H9 (cell line): Measurements from ENCODE around the gene SIGLEC5. TPM values are rescaled to one million over a fixed set of nuclear protein-coding genes. Genes with fewer than 3 reads are reported as not detected.

Experiments
- DNase-seq: peaks from one replicate; pipeline ENCODE4 v3.0.0-alpha.2; 2017
- H2AFZ ChIP-seq: one replicate; pipeline ENCODE4 v1.6.1; 2013; ENCODE audit warnings: mild to moderate bottlenecking, low read length, control low read depth, moderate library complexity
- H2AK5ac ChIP-seq: 2 replicates; pipeline ENCODE4 v1.6.1; 2013; ENCODE audit warnings: low read length, control low read depth, mixed read lengths; ENCODE audit not compliant: insufficient read length
- H2BK120ac ChIP-seq: one replicate; pipeline ENCODE4 v1.6.1; 2013; ENCODE audit warnings: low read depth, mild to moderate bottlenecking, low read length, control low read depth, inconsistent platforms; ENCODE audit not compliant: poor library complexity, severe bottlenecking
- H2BK12ac ChIP-seq: 2 replicates; pipeline ENCODE4 v1.6.1; 2013; ENCODE audit warnings: low read length, control low read depth, mixed read lengths, low read depth; ENCODE audit not compliant: insufficient read length
- H2BK15ac ChIP-seq: 2 replicates; pipeline ENCODE4 v1.6.1; 2013; ENCODE audit warnings: low read depth, low read length, control low read depth
- H2BK20ac ChIP-seq: one replicate; pipeline ENCODE4 v1.6.1; 2013; ENCODE audit warnings: low read depth, mild to moderate bottlenecking, low read length, control low read depth, inconsistent platforms; ENCODE audit not compliant: poor library complexity, severe bottlenecking
- H2BK5ac ChIP-seq: 2 replicates; pipeline ENCODE4 v1.6.1; 2013; ENCODE audit warnings: low read length, control low read depth, mixed read lengths; ENCODE audit not compliant: insufficient read length
- H3K14ac ChIP-seq: 2 replicates; pipeline ENCODE4 v1.6.1; 2013; ENCODE audit warnings: low read length, control low read depth; ENCODE audit not compliant: insufficient read depth
- H3K18ac ChIP-seq: 2 replicates; pipeline ENCODE4 v1.6.1; 2013; ENCODE audit warnings: low read depth, mild to moderate bottlenecking, mixed read lengths, low read length, control low read depth; ENCODE audit not compliant: insufficient read length
- H3K23ac ChIP-seq: 2 replicates; pipeline ENCODE4 v1.6.1; 2013; ENCODE audit warnings: low read length, control low read depth, mixed read lengths, low read depth; ENCODE audit not compliant: insufficient read length
- H3K23me2 ChIP-seq: 2 replicates; pipeline ENCODE4 v1.6.1; 2013; ENCODE audit warnings: low read depth, mild to moderate bottlenecking, mixed read lengths, low read length, control low read depth; ENCODE audit not compliant: insufficient read length, poor library complexity, severe bottlenecking
- H3K27ac ChIP-seq: 2 replicates; pipeline ENCODE4 v1.5.1; 2013; ENCODE audit warnings: low read length, control low read depth, mixed read lengths, low read depth; ENCODE audit not compliant: insufficient read length
- H3K27me3 ChIP-seq: 2 replicates; pipeline ENCODE4 v1.6.1; 2013; ENCODE audit warnings: low read length, control low read depth, inconsistent platforms; ENCODE audit not compliant: insufficient read depth
- H3K4ac ChIP-seq: 2 replicates; pipeline ENCODE4 v1.6.1; 2013; ENCODE audit warnings: low read depth, mild to moderate bottlenecking, control low read depth, inconsistent platforms, low read length, moderate library complexity
- H3K4me1 ChIP-seq: 2 replicates; pipeline ENCODE4 v1.6.1; 2013; ENCODE audit warnings: low read length, control low read depth, inconsistent platforms; ENCODE audit not compliant: insufficient read depth
- H3K4me2 ChIP-seq: 2 replicates; pipeline ENCODE4 v1.6.1; 2013; ENCODE audit warnings: low read length, control low read depth, mixed read lengths; ENCODE audit not compliant: insufficient read length, insufficient read depth
- H3K56ac ChIP-seq: 2 replicates; pipeline ENCODE4 v1.6.1; 2013; ENCODE audit warnings: low read depth, mild to moderate bottlenecking, mixed read lengths, low read length, control low read depth; ENCODE audit not compliant: insufficient read length
- H3K79me1 ChIP-seq: 2 replicates; pipeline ENCODE4 v1.6.1; 2013; ENCODE audit warnings: low read depth, mild to moderate bottlenecking, moderate library complexity, low read length, control low read depth, inconsistent platforms; ENCODE audit not compliant: insufficient read depth, poor library complexity, severe bottlenecking
- H3K79me2 ChIP-seq: 2 replicates; pipeline ENCODE4 v1.6.1; 2013; ENCODE audit warnings: low read length, control low read depth, inconsistent platforms; ENCODE audit not compliant: insufficient read depth
- H3K9ac ChIP-seq: 2 replicates; pipeline ENCODE4 v1.6.1; 2013; ENCODE audit warnings: low read length, control low read depth, mixed read lengths; ENCODE audit not compliant: insufficient read length; ENCODE audit errors: extremely low read depth
- H3K9me3 ChIP-seq: one replicate; pipeline ENCODE4 v1.6.1; 2013; ENCODE audit warnings: low read depth, low read length, inconsistent platforms; ENCODE audit not compliant: control insufficient read depth
- H3T11ph ChIP-seq: one replicate; pipeline ENCODE4 v1.6.1; 2013; ENCODE audit warnings: mild to moderate bottlenecking, low read length, control low read depth, inconsistent platforms
- H4K20me1 ChIP-seq: one replicate; pipeline ENCODE4 v1.6.1; 2013; ENCODE audit not compliant: control insufficient read depth, insufficient read length, insufficient read depth
- H4K5ac ChIP-seq: 2 replicates; pipeline ENCODE4 v1.6.1; 2013; ENCODE audit warnings: low read depth, mild to moderate bottlenecking, mixed read lengths, low read length, control low read depth; ENCODE audit not compliant: insufficient read length
- H4K8ac ChIP-seq: replicated peaks from 2 replicates; pipeline ENCODE4 v1.6.1; 2013; ENCODE audit warnings: low read length, control low read depth, mixed read lengths, low read depth; ENCODE audit not compliant: insufficient read length
- H4K91ac ChIP-seq: 2 replicates; pipeline ENCODE4 v1.6.1; 2013; ENCODE audit warnings: low read depth, mild to moderate bottlenecking, moderate library complexity, mixed read lengths, low read length, control low read depth; ENCODE audit not compliant: insufficient read length
- H3K27ac Mint-ChIP-seq, 3 experiments: 2 replicates in 2 of 3; 3 replicates in 1 of 3; pipeline ENCODE4 v1.8.0; 2020 to 2021; ENCODE audit warnings: mixed read lengths in 3 of 3, mild to moderate bottlenecking in 1 of 3, moderate library complexity in 1 of 3
- H3K27me3 Mint-ChIP-seq: 2 replicates; pipeline ENCODE4 v1.8.0; 2021; ENCODE audit warnings: low read depth, mild to moderate bottlenecking, moderate library complexity, mixed read lengths
- H3K36me3 Mint-ChIP-seq, 3 experiments: 2 replicates in 2 of 3; 3 replicates in 1 of 3; pipeline ENCODE4 v1.8.0; 2020 to 2021; ENCODE audit warnings: low read depth in 3 of 3, mixed read lengths in 3 of 3; ENCODE audit not compliant: insufficient read depth in 1 of 3
- H3K4me1 Mint-ChIP-seq, 2 experiments: 2 replicates each; pipeline ENCODE4 v1.8.0; 2020; ENCODE audit warnings: mixed read lengths in 2 of 2
- H3K4me3 Mint-ChIP-seq, 2 experiments: 2 replicates in 1 of 2; 3 replicates in 1 of 2; pipeline ENCODE4 v1.8.0; 2020 to 2021; ENCODE audit warnings: mild to moderate bottlenecking in 2 of 2, mixed read lengths in 2 of 2, moderate library complexity in 1 of 2
- H3K9me3 Mint-ChIP-seq, 2 experiments: 2 replicates in 1 of 2; 3 replicates in 1 of 2; pipeline ENCODE4 v1.8.0; 2020; ENCODE audit warnings: mild to moderate bottlenecking in 2 of 2, mixed read lengths in 2 of 2, moderate library complexity in 1 of 2
- WGBS: extraction: QIAGEN DNeasy Blood & Tissue Kit; methylation state at CpG from one replicate; pipeline ENCODE4 v1.1.7; 2013; ENCODE audit warnings: missing lambda C conversion rate, low lambda C conversion rate, mixed read lengths; ENCODE audit not compliant: insufficient read length; ENCODE audit errors: extremely low coverage; 5-methylcytosine and 5-hydroxymethylcytosine counted together
- total RNA-seq: library from RNA; stranded (reverse); gene quantifications from 2 replicates; pipeline ENCODE4 v1.2.1, GENCODE V29; 2021
- TF ChIP-seq, protein P1 (sequence below): fragments of 200-600 bp; sonication (generic); conservative IDR thresholded peaks from 3 replicates; pipeline ENCODE4 v1.8.0; 2021; ENCODE audit warnings: antibody characterized with exemption, mild to moderate bottlenecking

The SIGLEC5 gene
- total RNA-seq, 1 experiment from 2014 or later = not detected

DNA sequence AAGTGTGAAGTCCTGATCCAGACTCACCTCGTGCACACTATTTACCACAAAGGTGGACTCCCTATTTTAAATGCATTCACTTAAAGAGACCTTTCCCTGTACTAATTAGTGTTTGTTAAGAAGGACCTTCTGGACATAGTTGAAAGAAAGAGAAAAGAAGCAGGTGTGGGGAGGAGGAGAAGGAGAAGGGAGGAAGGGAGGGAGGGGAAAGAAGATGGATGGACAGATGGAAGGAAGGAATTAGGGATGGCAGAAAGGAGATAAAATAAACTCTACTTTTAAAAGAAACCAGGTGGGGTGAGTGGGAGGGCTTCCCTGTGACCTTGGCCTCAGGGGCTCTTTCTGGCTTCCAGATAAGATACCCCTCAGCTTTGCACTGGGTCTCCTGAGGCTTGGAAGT, 37.7 kb downstream of the SIGLEC5 start:
- Histone ChIP-seq H3K79me1 (no peaks in the 10 kb centered on the region), H2BK12ac (no peak overlapping the region), H2BK5ac (no peak overlapping the region), H4K20me1 (no peaks in the 10 kb centered on the region), H2BK15ac (no peak overlapping the region), H3K4me2 (no peak overlapping the region), H3T11ph (no peak overlapping the region), H3K9me3 (peaks cover 9% of the 10 kb centered on the region), H2AFZ (no peak overlapping the region), H4K91ac (no peak overlapping the region), H4K8ac (no peak overlapping the region), H3K79me2 (no peaks in the 10 kb centered on the region), H3K18ac (no peak overlapping the region), H3K23ac (no peak overlapping the region), H2AK5ac (no peak overlapping the region), H3K27me3 (no peaks in the 10 kb centered on the region), H3K4me1 (no peaks in the 10 kb centered on the region; the same call in 1 of the 2 replicates), H3K14ac (no peak overlapping the region), H3K23me2 (peaks cover 10% of the 10 kb centered on the region), H2BK20ac (no peak overlapping the region), H3K56ac (no peak overlapping the region), H3K9ac (no peak overlapping the region), H3K4ac (no peak overlapping the region), H3K27ac (no peak overlapping the region), H2BK120ac (no peak overlapping the region), H4K5ac (no peak overlapping the region)
- WGBS = no CpG with 5 or more reads among the region's 1 CpG
- Mint-ChIP-seq H3K4me1 (peaks cover 15% of the 10 kb centered on the region in 2 experiments), H3K36me3 (peaks cover 7 to 18% (median 7%) of the 10 kb centered on the region in 3 experiments), H3K4me3 (peak overlapping the region in 1 of 2 experiments; percentile 31; a peak in 1 of 5 replicates), H3K9me3 (peaks cover 21 to 26% of the 10 kb centered on the region in 2 experiments), H3K27ac (no peak overlapping the region), H3K27me3 (peaks cover 9% of the 10 kb centered on the region)
- no peak for DNase-seq
- TF ChIP-seq, protein P1, sequence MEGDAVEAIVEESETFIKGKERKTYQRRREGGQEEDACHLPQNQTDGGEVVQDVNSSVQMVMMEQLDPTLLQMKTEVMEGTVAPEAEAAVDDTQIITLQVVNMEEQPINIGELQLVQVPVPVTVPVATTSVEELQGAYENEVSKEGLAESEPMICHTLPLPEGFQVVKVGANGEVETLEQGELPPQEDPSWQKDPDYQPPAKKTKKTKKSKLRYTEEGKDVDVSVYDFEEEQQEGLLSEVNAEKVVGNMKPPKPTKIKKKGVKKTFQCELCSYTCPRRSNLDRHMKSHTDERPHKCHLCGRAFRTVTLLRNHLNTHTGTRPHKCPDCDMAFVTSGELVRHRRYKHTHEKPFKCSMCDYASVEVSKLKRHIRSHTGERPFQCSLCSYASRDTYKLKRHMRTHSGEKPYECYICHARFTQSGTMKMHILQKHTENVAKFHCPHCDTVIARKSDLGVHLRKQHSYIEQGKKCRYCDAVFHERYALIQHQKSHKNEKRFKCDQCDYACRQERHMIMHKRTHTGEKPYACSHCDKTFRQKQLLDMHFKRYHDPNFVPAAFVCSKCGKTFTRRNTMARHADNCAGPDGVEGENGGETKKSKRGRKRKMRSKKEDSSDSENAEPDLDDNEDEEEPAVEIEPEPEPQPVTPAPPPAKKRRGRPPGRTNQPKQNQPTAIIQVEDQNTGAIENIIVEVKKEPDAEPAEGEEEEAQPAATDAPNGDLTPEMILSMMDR = no peak
